HepG2 (cell line): Measurements from ENCODE around the gene TCAP. TPM values are rescaled to one million over a fixed set of nuclear protein-coding genes. Genes with fewer than 3 reads are reported as not detected.

ENCODE experiments used
- FOXK1 ChIP-seq: sonication (generic); formaldehyde crosslinking; IDR thresholded peaks from 2 replicates; pipeline ENCODE4 v1.4.0; 2020; ENCODE audit warnings: low read depth, missing genetic modification reagents, borderline replicate concordance
- GRHL1 ChIP-seq: sonication (generic); formaldehyde crosslinking; conservative IDR thresholded peaks from 2 replicates; pipeline ENCODE4 v1.8.0; 2022; ENCODE audit warnings: missing genetic modification reagents
- KAT7 ChIP-seq: IDR thresholded peaks from 2 replicates; pipeline ENCODE4 v1.6.1; 2018; ENCODE audit warnings: borderline replicate concordance, missing compliant biosample characterization
- MAZ ChIP-seq, 2 experiments: sonication (generic) in 1 of 2; formaldehyde crosslinking in 1 of 2; IDR thresholded peaks; 2 replicates each; pipeline versions ENCODE4 v1.5.0 to v1.6.1; 2012 to 2020; ENCODE audit warnings: low read depth in 2 of 2, mild to moderate bottlenecking in 2 of 2, borderline replicate concordance in 1 of 2, improper control_type of control experiment in 1 of 2, low read length in 1 of 2, missing genetic modification reagents in 1 of 2, moderate library complexity in 1 of 2
- MLXIP ChIP-seq: sonication (generic); formaldehyde crosslinking; IDR thresholded peaks from 2 replicates; pipeline ENCODE4 v1.9.0; 2021; ENCODE audit warnings: missing genetic modification reagents, borderline replicate concordance
- NFYB ChIP-seq: sonication (generic); formaldehyde crosslinking; IDR thresholded peaks from 2 replicates; pipeline ENCODE4 v1.4.0; 2020; ENCODE audit warnings: missing genetic modification reagents
- NR1H2 ChIP-seq: sonication (generic); formaldehyde crosslinking; IDR thresholded peaks from 2 replicates; pipeline ENCODE4 v1.8.1; 2022; ENCODE audit warnings: low read depth, missing genetic modification reagents, borderline replicate concordance
- NR2C2 ChIP-seq: sonication (generic); formaldehyde crosslinking; IDR thresholded peaks from 2 replicates; pipeline ENCODE4 v1.4.0; 2020; ENCODE audit warnings: missing genetic modification reagents, mild to moderate bottlenecking, moderate library complexity, borderline replicate concordance
- PITX1 ChIP-seq: sonication (generic); formaldehyde crosslinking; IDR thresholded peaks from 2 replicates; pipeline ENCODE4 v1.5.1; 2020; ENCODE audit warnings: mild to moderate bottlenecking, missing genetic modification reagents
- SAP130 ChIP-seq: IDR thresholded peaks from 2 replicates; pipeline ENCODE4 v1.6.1; 2016; ENCODE audit warnings: low read depth
- SMAD9 ChIP-seq: sonication (generic); formaldehyde crosslinking; IDR thresholded peaks from 2 replicates; pipeline ENCODE4 v1.5.1; 2020; ENCODE audit warnings: mild to moderate bottlenecking, missing genetic modification reagents
- SNAPC5 ChIP-seq: sonication (generic); formaldehyde crosslinking; IDR thresholded peaks from 2 replicates; pipeline ENCODE4 v1.8.1; 2023; ENCODE audit warnings: mild to moderate bottlenecking, missing genetic modification reagents, borderline replicate concordance
- SOX6 ChIP-seq, 2 experiments: fragments of 450-650 bp in 1 of 2; sonication (generic) in 1 of 2; formaldehyde crosslinking in 1 of 2; IDR thresholded peaks; 2 replicates each; pipeline versions ENCODE4 v1.4.0 to v1.6.1; 2017 to 2020; ENCODE audit warnings: antibody characterized with exemption in 1 of 2, mild to moderate bottlenecking in 1 of 2, missing genetic modification reagents in 1 of 2
- WIZ ChIP-seq: sonication (generic); formaldehyde crosslinking; IDR thresholded peaks from 2 replicates; pipeline ENCODE4 v1.5.1; 2020; ENCODE audit warnings: mild to moderate bottlenecking, missing genetic modification reagents
- ZBTB10 ChIP-seq: sonication (generic); formaldehyde crosslinking; IDR thresholded peaks from 2 replicates; pipeline ENCODE4 v1.4.0; 2020; ENCODE audit warnings: missing genetic modification reagents, borderline replicate concordance
- ZBTB2 ChIP-seq: sonication (generic); formaldehyde crosslinking; IDR thresholded peaks from 2 replicates; pipeline ENCODE4 v1.8.0; 2022; ENCODE audit warnings: low read depth, missing genetic modification reagents
- ZBTB38 ChIP-seq: sonication (generic); formaldehyde crosslinking; IDR thresholded peaks from 2 replicates; pipeline ENCODE4 v1.5.1; 2020; ENCODE audit warnings: mild to moderate bottlenecking, missing genetic modification reagents
- ZNF329 ChIP-seq: sonication (generic); formaldehyde crosslinking; IDR thresholded peaks from 2 replicates; pipeline ENCODE4 v1.9.0; 2021; ENCODE audit warnings: low read depth, mild to moderate bottlenecking, missing genetic modification reagents
- polyA plus RNA-seq, 8 experiments: library from polyadenylated mRNA; depleted of rRNA in 3 of 8; stranded (reverse) in 7 of 8; unstranded in 1 of 8; fragments of >200 nt; fragmentation: Illumina TruSeq in 4 of 8; extraction: Trizol in 4 of 8; gene quantifications; 2 replicates each; pipeline versions ENCODE4 v1.2.1 to v1.2.3, GENCODE V29; 2011 to 2016; ENCODE audit warnings: low read depth in 4 of 8, missing spikeins in 1 of 8, mixed read lengths in 1 of 8; ENCODE audit not compliant: insufficient read depth in 1 of 8
- total RNA-seq, 5 experiments: library from RNA; depleted of rRNA; stranded (reverse); fragments of >200 nt; fragmentation: Illumina TruSeq; extraction: Trizol; gene quantifications; 2 replicates each; pipeline ENCODE4 v1.2.3, GENCODE V29; 2016; ENCODE audit warnings: low read depth in 1 of 5

The TCAP gene
- total and polyA plus RNA-seq, 2 of the 13 experiments (the other 11 are each of a cell fraction or from before 2014, with no cell fraction given), result 0.24 to 0.65 TPM

- TF ChIP-seq MLXIP (CRISPR knock-in tag), result no peak
- no peak for TF ChIP-seq PITX1 (CRISPR knock-in tag)
- no peak for TF ChIP-seq SOX6 (IDR thresholded peaks at IDR 0.05)
- TF ChIP-seq SOX6 (CRISPR knock-in tag; IDR thresholded peaks at IDR 0.05), result peak; percentile 55
- no peak for TF ChIP-seq KAT7 (CRISPR knock-in tag)
- peak; percentile 69 for TF ChIP-seq SAP130 (CRISPR knock-in tag)
- no peak for TF ChIP-seq NR1H2 (CRISPR knock-in tag)
- no peak for TF ChIP-seq GRHL1 (CRISPR knock-in tag)
- no peak for TF ChIP-seq ZNF329 (CRISPR knock-in tag)
- no peak for TF ChIP-seq WIZ (CRISPR knock-in tag)
- no peak for TF ChIP-seq ZBTB2
- peak; percentile 69 for TF ChIP-seq ZBTB38 (CRISPR knock-in tag)
- 0 out of 2 replicates have a peak, but pooled peaks have one; percentile 50 for TF ChIP-seq NR2C2 (CRISPR knock-in tag)
- no peak for TF ChIP-seq NFYB (CRISPR knock-in tag)
- TF ChIP-seq ZBTB10 (CRISPR knock-in tag), result no peak
- TF ChIP-seq MAZ (IDR thresholded peaks at IDR 0.05; ENCODE audit: borderline replicate concordance, low read depth, low read length), result peak; percentile 71; the same call in 1 of the 2 replicates
- peak; percentile 88; the same call in 1 of the 2 replicates for TF ChIP-seq MAZ (CRISPR knock-in tag; IDR thresholded peaks at IDR 0.05; ENCODE audit: low read depth)
- TF ChIP-seq SMAD9 (CRISPR knock-in tag), result no peak
- TF ChIP-seq FOXK1 (CRISPR knock-in tag), result 0 out of 2 replicates have a peak, but pooled peaks have one; percentile 14
- no peak for TF ChIP-seq SNAPC5 (CRISPR knock-in tag)
These were observed 6.7 kb downstream of the TCAP start (continued) for GRCh38 chr17:39671651-39672521.
